GM12892 (cell line): ENCODE results near the gene IPMK.
"Not testable (repeated sequence)": the region's sequence is repeated elsewhere in the genome, so short reads cannot be mapped to it uniquely, and the experiment has no call there.

Experiments used
- DNase-seq: peaks from one replicate; pipeline ENCODE4 v3.0.0; 2011; ENCODE audit not compliant: insufficient read length
- FAIRE-seq: peaks from 2 replicates; lab custom pipeline; 2011; peaks lifted over from hg19 to GRCh38; lab: Jason Lieb, UNC
- POLR2A ChIP-seq: IDR thresholded peaks from 2 replicates; pipeline ENCODE4 v1.6.1; 2011; ENCODE audit warnings: low read depth, low read length, control low read depth
- POLR2AphosphoS5 ChIP-seq: IDR thresholded peaks from 2 replicates; pipeline ENCODE4 v1.6.1; 2011; ENCODE audit warnings: low read depth, low read length, control low read depth
- TAF1 ChIP-seq: IDR thresholded peaks from 2 replicates; pipeline ENCODE4 v1.6.1; 2011; ENCODE audit warnings: low read depth, mild to moderate bottlenecking, control low read depth, low read length, borderline replicate concordance

Gene IPMK

GRCh38 chr10:58240531-58240930, 27.2 kb downstream of the IPMK start:
- FAIRE-seq (no peak), DNase-seq (no peak)
- TF ChIP-seq POLR2A (no peak), TAF1 (no peak), POLR2AphosphoS5 (no peak)

- FAIRE-seq = no peak
- DNase-seq = no peak
- TF ChIP-seq POLR2AphosphoS5 (no peak), POLR2A (no peak), TAF1 (no peak)
Observed at GRCh38 chr10:58239561-58240169, 28.0 kb downstream of the IPMK start.

GRCh38 chr10:58237014-58237834, 30.5 kb downstream of the IPMK start:
- DNase-seq (no peak), FAIRE-seq (peak; percentile 27)
- no peak for TF ChIP-seq POLR2A
- TF ChIP-seq POLR2AphosphoS5 = no peak
- TF ChIP-seq TAF1 = no peak

GRCh38 chr10:58229856-58230255, 37.8 kb downstream of the IPMK start:
- DNase-seq, FAIRE-seq: not testable (repeated sequence)

- FAIRE-seq (no peak), DNase-seq (no peak)
- TF ChIP-seq POLR2A (no peak), POLR2AphosphoS5 (no peak), TAF1 (no peak)
Observed at GRCh38 chr10:58225654-58226053, 42.0 kb downstream of the IPMK start.

GRCh38 chr10:58220769-58221451, 46.8 kb downstream of the IPMK start:
- no peak for FAIRE-seq
- TF ChIP-seq POLR2A (no peak), TAF1 (no peak)
- no peak for DNase-seq

- TF ChIP-seq TAF1 (no peak), POLR2AphosphoS5 (no peak), POLR2A (no peak)
- FAIRE-seq (no peak), DNase-seq (no peak)
Observed at GRCh38 chr10:58219875-58220274, 47.8 kb downstream of the IPMK start.

- no peak for TF ChIP-seq POLR2AphosphoS5
- FAIRE-seq (no peak), DNase-seq (no peak)
Observed at GRCh38 chr10:58217612-58218011, 50.1 kb downstream of the IPMK start.

GRCh38 chr10:58212622-58213021, 55.1 kb downstream of the IPMK start:
- no peak for DNase-seq
- no peak for FAIRE-seq
- TF ChIP-seq TAF1 (no peak), POLR2A (no peak), POLR2AphosphoS5 (no peak)

GRCh38 chr10:58210160-58210559, 57.5 kb downstream of the IPMK start:
- TF ChIP-seq POLR2A = no peak
- TF ChIP-seq TAF1 = no peak
- TF ChIP-seq POLR2AphosphoS5 = no peak
- DNase-seq (no peak), FAIRE-seq (no peak)

- DNase-seq (no peak), FAIRE-seq (no peak)
- TF ChIP-seq POLR2AphosphoS5 (no peak), POLR2A (no peak), TAF1 (no peak)
Observed at GRCh38 chr10:58209669-58210068, 58.0 kb downstream of the IPMK start.

- FAIRE-seq (no peak), DNase-seq (no peak)
- TF ChIP-seq TAF1 = no peak
Observed at GRCh38 chr10:58206251-58206650, 61.4 kb downstream of the IPMK start.
